ENCODE data around the gene SPHK2.

- TF ChIP-seq CTCF (IDR thresholded peaks at IDR 0.05; ENCODE audit: borderline replicate concordance, extremely low read depth, low read length, poor library complexity, severe bottlenecking) (no peak), EZH2 (IDR thresholded peaks at IDR 0.05; ENCODE audit: borderline replicate concordance, low read depth, low read length, severe bottlenecking) (no peak)
These were observed 18.5 kb upstream of the SPHK2 start for GRCh38 chr19:48600679-48601417.

Data from DND-41 (cell line).